NCI-H510A (cell line): Measurements from ENCODE around the gene CGB2.
"Not testable (repeated sequence)": the region's sequence is repeated elsewhere in the genome, so short reads cannot be mapped to it uniquely, and the experiment has no call there.

Source experiments
- DNase-seq: peaks from one replicate; lab custom pipeline; 2025; lab: John Stamatoyannopoulos, UW

Gene CGB2

DNA sequence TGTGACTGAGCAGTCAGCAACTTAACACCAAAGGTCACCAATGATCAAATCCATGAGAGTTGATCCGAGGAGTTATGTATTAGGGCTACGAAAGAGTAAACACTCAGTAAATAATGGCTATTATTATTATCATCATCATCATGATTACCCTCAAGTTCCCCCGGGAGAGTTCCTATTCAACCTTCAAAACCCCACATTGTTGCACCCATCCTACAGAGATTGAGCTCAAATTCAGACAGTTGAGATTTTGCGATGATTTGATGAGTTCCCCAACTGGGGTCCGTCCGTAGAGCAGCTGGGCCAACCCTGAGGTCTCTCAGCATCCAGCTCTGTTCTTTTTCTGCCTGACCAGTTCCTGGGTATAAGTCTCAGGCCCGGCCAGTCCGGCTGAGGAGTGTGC, 6.4 kb downstream of the CGB2 start:
- not testable (repeated sequence) for DNase-seq

DNA sequence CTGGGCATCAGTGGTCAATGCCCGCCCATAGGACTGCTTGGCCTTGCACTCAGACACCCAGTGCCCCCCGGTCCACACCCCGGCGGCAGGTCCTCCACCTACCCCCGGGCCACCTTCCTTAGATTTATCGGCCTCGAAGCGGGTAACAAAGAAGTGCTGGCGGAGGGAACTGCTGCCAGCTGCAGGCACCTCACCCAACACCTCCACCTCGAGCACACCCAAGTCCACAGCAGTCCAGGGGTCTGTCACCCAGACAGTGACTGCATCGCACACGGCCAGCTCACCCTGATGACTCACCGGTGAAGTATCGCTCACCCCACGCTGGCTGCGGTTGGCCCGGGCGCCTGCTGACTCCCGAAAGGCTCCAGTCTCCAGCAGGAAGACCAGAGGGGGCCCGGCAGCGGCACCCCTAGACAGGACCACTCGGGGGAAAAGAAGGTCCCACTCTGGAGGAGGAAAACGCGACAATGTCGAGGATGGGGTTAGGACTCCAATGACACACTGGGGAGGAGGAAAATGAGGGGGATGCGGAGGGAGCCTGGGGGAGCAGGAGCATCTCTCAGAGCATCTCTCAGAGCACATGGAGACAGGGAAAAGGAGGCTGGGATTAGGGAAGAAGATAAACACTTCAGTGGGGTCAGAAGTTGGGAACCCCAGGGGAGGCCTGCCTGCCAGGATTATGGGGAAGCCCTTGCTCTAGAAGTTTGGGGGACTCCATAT, 7.0 kb downstream of the CGB2 start:
- DNase-seq: not testable (repeated sequence)

DNA sequence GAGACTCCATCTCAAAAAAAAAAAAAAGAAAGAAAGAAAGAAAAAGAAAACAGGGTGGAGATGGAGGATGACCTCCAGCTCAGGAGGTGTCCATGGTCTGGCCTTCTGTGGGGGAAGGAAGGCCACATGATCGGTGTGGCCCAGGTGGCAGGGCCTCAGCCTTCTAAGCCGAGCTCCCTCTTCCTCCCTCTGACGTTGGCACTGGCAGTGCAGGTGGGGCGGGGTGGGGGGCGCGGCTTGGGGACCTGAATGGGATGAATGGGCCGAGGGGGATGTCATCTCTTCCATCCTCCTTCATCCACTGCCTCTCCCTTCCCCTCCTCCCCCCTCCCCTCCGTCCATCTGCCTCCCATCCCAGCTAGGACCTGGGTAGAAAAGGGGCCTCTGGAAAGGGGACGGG, 8.0 kb downstream of the CGB2 start:
- DNase-seq: not testable (repeated sequence)

DNA sequence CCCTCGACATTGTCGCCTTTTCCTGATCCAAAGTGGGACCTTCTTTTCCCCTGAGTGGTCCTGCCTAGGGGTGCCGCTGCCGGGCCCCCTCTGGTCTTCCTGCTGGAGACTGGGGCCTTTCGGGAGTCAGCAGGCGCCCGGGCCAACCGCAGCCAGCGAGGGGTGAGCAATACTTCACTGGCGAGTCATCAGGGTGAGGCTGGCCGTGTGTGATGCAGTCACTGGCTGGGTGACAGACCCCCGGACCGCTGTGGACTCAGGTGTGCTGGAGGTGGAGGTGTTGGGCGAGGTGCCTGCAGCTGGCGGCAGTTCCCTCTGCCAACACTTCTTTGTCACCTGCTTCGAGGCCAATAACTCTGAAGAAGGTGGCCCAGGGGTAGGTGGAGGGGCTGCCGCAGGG, 10.5 kb downstream of the CGB2 start:
- DNase-seq: no peak

DNA sequence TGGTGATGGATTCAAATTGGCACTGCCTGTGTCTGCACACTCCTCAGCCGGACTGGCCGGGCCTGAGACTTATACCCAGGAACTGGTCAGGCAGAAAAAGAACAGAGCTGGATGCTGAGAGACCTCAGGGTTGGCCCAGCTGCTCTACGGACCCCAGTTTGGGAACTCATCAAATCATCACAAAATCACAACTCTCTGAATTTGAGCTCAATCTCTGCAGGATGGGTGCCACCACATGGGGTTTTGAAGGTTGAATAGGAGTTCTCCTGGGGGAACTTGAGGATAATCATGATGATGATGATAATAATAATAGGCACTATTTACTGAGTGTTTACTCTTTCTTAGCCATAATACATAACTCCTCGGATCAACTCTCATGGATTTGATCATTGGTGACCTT, 11.0 kb downstream of the CGB2 start:
- not testable (repeated sequence) for DNase-seq

DNA sequence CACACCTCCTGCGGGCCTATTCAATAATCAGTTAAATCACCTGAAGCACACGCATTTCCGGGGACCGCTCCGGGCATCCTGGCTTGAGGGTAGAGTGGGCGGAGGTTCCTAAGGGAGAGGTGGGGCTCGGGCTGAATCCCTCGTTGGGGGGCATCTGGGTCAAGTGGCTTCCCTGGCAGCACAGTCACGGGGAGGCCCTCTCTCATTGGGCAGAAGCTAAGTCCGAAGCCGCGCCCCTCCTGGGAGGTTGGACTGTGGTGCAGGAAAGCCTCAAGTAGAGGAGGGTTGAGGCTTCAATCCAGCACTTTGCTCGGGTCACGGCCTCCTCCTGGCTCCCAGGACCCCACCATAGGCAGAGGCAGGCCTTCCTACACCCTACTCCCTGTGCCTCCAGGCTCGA, 11.9 kb downstream of the CGB2 start, which contains the start of gene CGB5:
Gene CGB5, plus strand, starts transcription at position 301 of the 400 bp plus-strand sequence. CDS start 362 bp downstream, outside the sequence.
- not testable (repeated sequence) for DNase-seq

DNA sequence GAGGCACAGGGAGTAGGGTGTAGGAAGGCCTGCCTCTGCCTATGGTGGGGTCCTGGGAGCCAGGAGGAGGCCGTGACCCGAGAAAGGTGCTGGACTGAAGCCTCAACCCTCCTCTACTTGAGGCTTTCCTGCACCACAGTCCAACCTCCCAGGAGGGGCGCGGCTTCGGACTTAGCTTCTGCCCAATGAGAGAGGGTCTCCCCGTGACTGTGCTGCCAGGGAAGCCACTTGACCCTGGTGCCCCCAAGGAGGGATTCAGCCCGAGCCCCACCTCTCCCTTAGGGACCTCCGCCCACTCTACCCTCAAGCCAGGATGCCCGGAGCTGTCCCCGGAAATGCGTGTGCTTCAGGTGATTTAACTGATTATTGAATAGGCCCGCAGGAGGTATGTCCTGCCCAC, 17.3 kb downstream of the CGB2 start, which contains the start of gene CGB8:
Gene CGB8, minus strand, starts transcription at position 101 of the 400 bp plus-strand sequence. CDS start 372 bp downstream, outside the sequence.
- not testable (repeated sequence) for DNase-seq

DNA sequence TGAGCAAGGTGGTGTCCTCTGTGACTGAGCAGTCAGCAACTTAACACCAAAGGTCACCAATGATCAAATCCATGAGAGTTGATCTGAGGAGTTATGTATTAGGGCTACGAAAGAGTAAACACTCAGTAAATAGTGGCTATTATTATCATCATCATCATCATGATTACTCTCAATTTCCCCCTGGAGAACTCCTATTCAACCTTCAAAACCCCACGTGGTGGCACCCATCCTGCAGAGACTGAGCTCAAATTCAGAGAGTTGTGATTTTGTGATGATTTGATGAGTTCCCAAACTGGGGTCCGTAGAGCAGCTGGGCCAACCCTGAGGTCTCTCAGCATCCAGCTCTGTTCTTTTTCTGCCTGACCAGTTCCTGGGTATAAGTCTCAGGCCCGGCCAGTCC, 18.1 kb downstream of the CGB2 start:
- DNase-seq: not testable (repeated sequence)

DNA sequence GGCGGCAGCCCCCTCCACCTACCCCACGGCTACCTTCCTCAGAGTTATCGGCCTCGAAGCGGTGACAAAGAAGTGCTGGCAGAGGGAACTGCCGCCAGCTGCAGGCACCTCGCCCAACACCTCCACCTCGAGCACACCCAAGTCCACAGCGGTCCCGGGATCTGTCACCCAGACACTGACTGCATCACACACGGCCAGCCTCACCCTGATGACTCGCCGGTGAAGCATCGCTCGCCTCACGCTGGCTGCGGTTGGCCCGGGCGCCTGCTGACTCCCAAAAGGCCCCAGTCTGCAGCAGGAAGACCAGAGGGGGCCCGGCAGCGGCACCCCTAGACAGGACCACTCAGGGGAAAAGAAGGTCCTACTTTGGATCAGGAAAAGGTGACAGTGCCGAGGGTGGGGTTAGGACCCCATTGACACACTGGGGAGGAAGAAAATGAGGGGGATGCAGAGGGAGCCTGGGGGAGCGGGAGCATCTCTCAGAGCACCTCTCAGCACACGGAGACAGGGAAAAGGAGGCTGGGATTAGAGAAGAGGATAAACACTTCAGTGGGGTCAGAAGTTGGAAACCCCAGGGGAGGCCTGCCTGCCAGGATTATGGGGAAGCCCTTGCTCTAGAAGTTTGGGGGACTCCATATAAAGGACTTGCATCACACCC, 18.8 kb downstream of the CGB2 start:
- DNase-seq: not testable (repeated sequence)

DNA sequence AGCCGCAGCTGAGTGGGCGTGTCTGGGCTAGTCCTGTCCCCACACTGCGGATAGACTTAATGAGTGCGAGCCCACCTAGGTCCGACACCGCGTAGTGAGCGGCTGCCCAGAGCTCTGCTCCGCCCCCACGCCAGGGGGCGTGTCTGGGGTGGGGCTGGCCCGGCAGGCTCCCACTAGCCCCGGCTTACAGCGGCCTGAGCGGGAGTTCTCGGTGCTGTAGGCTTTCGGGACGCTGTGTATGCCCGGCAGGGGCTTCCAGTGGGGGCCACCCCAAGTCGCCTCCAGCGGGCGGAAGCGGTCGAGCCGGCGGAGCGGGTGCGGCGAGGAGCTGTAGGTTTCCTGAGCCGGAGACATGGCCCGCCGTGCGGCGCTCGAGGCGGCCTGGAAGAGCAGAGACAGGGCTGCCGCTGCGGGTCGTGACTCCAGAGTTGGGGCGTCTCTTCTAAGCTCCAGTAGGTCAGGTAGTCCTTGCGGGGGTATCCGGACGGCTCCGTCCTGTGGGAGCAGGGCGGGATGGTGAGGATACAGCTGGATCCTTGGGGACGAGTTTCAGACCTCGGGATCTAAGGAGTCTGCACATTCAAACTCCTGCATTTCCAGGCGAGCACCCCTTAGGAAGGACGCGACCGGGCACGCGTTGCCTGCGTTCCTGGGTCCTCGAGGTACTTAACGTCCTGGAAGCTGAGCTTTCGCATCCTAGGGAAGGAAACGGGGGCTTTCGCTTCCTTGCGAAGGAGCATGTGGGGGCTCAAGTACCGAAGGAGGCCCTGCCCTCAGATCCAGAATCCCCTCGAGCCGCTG, 24.6 kb downstream of the CGB2 start:
- no peak for DNase-seq

DNA sequence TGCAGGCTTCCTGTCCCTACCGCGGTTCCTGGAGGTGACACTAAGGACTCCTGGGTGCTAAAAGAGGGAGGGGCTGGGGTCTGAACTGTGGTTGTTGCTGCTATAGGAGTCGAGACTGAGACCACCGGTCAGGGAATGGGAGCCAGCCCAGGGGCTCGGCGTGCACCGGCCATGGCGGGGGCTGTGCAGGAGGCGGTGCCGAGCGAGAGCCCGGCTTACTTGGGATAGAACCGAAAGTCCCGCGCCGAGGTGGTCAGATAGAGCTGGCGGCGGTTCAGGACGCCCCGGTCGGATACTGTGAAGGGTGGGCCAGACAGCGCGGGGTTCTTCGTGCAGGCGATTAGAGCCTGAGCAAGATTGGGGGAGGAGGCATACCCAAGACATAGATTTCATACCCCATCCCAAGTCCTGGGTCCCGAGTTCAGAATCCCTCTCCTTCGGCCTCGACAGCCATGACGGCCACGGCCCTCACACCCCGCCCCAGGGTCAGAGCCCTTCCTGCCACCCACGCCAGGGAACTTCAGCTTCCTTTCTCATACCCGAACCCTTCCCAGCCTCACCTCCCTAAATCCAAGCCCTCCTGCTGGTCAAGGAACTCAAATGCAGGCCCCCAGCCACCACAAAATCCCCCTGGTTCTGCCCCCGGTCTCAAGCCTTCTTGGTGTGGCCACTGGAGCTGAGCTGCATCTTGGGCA, 25.4 kb downstream of the CGB2 start:
- DNase-seq: not testable (repeated sequence)

DNA sequence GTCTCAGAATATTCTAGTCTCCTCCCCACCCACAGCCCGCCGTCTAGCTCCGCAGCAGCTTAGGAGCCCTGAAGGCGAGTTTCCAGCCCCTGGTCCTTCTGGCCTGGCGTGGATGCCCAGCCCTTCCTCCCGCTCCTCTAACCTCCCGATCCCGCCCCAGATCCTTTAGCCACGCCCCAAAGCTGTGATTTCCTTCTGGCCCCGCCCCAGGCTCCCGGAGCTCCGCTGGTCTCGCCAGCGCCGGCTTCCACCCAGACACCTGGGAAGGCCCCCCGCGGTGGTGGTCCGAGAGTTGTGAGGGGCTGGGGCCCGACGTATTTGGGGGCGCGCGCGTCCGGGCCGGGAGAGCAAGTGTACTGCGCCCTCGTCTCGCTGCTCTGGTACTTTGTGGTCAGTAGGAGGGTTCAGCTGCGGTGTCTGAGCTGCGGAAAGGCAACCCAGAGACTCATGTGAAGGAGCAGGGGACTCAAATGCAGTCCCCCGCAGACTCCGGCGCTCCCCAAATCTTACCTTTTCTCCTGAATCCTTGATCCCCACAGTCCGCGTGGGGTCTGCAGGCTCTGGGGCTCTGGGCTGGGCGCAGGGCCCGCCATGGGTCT, 26.0 kb downstream of the CGB2 start, which contains the start of gene CGB7:
Gene CGB7, minus strand, starts transcription at position 114 of the 599 bp plus-strand sequence. CDS start 2,374 bp downstream, outside the sequence.
- DNase-seq: no peak

DNA sequence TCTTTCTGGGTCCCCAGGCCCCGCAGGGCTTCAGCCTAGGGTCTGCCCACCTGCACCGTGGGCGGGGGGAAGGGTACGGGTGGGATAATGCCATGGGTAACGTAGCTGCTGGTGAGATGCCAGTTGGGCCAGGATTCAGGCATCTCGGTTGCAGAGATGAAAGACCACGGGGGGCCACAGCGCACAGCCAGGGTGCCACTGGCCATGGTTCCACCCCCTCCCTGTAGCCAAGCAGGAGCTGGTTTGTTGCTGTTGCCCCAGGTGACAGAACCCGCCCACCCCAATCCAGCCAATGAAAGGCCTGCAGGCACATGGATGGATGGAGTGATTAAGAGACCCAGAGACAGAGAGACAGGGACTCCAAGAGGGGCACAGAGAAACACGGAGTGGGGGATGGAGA, 26.9 kb downstream of the CGB2 start:
- no peak for DNase-seq

DNA sequence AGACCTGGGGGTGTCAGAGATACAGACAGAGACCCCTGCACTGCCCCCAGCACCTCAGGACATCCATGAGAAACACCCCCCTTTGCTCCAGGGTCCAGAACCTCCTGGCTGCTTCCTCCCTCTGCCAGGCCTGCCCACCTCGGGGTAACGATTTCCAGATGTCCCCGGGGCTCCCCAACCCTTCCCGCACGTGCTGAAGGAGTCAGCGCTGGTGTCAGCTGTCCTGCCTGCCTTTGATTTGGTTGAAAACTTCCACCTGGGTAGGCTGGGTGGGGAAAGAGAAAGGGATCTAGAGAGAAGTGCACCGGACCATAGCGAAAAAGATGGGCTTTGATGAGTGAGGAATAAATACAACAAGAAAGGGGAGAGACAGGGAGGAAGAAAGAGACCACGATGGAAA, 27.4 kb downstream of the CGB2 start:
- no peak for DNase-seq

DNA sequence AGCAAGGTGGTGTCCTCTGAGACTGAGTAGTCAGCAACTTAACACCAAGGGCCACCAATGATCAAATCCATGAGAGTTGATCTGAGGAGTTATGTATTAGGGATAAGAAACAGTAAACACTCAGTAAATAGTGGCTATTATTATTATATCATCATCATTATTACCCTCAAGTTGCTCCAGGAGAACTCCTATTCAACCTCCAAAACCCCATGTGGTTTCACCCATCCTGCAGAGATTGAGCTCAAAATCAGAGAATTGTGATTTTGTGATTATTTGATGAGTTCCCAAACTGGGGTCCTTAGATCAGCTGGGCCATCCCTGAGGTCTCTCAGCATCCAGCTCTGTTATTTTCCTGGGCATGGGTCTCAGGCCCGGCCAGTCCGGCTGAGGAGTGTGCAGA, 29.3 kb downstream of the CGB2 start:
- DNase-seq: no peak

DNA sequence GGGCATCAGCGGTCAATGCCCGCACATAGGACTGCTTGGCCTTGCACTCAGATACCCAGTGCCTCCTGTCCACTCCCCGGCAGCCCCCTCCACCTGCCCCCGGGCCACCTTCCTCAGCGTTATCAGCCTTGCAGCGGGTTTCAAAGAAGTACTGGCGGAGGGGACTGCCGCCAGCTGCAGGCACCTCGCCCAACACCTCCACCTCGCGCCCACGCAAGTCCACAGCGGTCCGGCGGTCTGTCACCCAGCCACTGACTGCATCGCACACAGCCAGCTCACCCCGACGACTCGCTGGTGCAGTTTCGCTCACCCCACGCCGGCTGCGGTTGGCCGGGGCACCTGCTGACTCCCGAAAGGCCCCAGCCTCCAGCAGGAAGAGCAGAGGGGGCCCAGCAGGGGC, 29.8 kb downstream of the CGB2 start:
- DNase-seq: no peak

DNA sequence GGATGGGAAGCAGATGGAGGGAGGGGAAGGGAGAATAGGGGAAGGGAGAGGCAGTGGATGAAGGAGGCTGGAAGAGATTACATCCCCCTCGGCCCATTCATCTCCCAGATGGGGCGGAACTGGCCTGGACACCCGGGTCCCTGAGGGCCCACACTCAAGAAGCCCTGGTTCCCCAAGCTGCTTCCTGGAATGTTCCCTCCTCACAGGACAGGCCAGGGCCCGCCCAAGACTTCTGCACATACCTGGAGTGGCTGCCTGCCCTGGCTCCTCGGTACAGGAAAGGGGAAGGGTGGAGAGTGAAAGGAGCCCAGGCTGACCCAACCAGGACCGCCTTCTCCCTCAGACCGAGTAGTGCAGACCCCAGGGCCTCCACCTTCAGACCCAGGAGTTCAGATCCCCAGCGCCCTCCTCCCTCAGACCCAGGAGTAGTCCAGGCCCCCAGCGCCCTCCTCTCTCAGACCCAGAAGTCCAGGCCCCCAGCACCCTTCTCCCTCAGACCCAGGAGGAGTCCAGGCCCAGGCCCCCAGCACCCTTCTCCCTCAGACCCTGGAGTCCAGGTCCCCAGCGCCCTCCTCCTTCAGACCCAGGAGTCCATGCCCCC, 32.4 kb downstream of the CGB2 start:
- no peak for DNase-seq

DNA sequence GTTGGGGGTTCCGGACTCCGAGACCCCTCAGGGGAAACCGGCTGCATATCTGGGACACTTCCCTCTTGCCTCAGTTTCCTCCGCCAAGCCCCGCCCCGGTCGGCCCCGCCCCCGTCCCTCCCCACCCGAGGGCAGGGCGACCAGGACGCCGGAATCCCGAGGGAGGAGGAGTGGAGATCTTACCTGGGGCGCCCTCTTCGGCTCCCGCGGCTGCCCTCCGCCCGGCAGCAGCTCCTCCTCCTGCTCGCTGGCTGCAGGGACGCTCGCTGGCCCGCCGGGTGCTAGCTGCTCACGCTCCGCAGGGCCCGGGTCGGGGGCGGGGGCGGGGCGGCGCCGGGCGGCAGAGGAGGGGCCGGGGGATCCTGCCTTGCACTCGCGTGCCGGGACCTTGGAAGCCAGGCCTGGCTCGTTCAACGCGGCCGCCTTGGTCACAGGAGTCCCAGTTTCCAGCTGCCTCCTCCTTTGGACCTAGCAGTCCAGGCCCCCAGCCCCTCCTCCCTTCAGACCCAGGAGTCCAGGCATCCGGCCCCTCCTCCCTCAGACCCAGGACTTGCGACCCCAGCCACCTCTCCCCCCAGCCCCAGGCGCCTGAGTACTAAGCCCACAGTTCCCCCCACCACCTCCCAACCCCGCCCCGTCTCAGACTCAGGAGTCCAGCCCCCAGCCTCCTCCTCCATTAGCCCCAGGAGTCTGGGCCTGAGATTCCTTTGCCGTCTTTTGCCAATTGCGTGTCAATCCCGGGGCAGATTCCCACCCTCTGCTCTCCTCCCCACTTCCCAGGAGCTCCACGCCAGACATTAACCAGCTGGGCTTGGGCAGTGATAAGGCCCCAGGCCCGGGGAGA, 33.3 kb downstream of the CGB2 start, which contains the start of gene NTF4:
Gene NTF4, minus strand, starts transcription at position 51 of the 844 bp plus-strand sequence. CDS start 2,821 bp downstream, outside the sequence.
- no peak for DNase-seq

DNA sequence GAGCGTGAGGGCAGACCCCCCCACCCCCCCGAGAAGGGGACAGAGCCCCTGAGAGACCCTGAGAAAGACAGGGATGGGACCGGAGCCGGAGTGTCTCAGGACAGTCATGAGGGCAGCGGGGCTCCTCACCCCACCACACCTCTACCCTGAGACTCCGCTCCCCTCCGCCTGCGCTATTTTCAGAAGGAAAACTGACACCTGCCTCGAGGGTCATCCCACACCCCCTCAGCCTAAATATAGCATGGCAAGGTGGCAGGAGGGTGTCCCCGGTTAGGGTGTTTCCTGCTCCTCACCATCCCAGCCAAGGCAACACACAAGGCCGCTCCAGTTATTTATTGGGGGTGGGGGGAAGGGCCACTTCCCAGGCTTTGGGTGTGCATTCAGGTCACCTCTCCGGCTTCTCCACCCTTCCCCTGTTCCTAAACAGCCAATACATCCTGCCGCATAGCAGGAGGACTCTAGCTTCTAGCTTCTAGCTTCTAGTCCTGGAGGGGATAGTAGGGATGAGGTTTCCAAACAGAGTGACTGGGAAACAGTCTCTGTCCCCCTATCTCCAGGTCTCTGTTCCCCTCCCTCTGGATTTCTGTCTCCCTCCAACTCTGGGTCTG, 34.3 kb downstream of the CGB2 start:
- no peak for DNase-seq
